Esophagus squamous epithelium (tissue), 5 donors: Measurements from ENCODE around the gene MID1. TPM values are rescaled to one million over a fixed set of nuclear protein-coding genes. Genes with fewer than 3 reads are reported as not detected.

ENCODE experiments used
- DNase-seq: peaks from one replicate; lab custom pipeline; 2025; lab: John Stamatoyannopoulos, UW
- H3K27ac ChIP-seq, 4 donors: fragments of 200-600 bp; sonication (generic); one replicate each; pipeline ENCODE4 v1.5.1; 2016 to 2019; ENCODE audit warnings: mild to moderate bottlenecking in 1 of 4
- H3K27me3 ChIP-seq, 4 donors: fragments of 200-600 bp; sonication (generic); 1 replicate in 3 of 4; 2 replicates in 1 of 4; pipeline versions ENCODE4 v1.5.1 to v1.6.0; 2017 to 2021; ENCODE audit warnings: antibody characterized with exemption in 1 of 4
- H3K36me3 ChIP-seq, 3 donors: fragments of 200-600 bp; sonication (generic); one replicate each; pipeline ENCODE4 v1.5.1; 2016 to 2019
- H3K4me1 ChIP-seq, 3 donors: fragments of 200-600 bp; sonication (generic); one replicate each; pipeline ENCODE4 v1.5.1; 2017 to 2019
- H3K4me3 ChIP-seq, 4 donors: fragments of 200-600 bp; sonication (generic); 1 replicate in 3 of 4; 2 replicates in 1 of 4; pipeline ENCODE4 v1.5.1; 2016 to 2019; ENCODE audit warnings: mild to moderate bottlenecking in 2 of 4, moderate library complexity in 1 of 4
- H3K9me3 ChIP-seq, 3 donors: fragments of 200-600 bp; sonication (generic); one replicate each; pipeline ENCODE4 v1.5.1; 2016 to 2019
- POLR2A ChIP-seq, 4 donors: fragments of 450-650 bp; IDR thresholded peaks; one replicate each; pipeline ENCODE4 v1.6.1; 2017; ENCODE audit warnings: antibody characterized with exemption in 4 of 4, mild to moderate bottlenecking in 4 of 4, moderate library complexity in 3 of 4
- WGBS, 2 donors: methylation state at CpG; one replicate each; pipeline ENCODE4 v1.1.5; 2018; 5-methylcytosine and 5-hydroxymethylcytosine counted together
- intact Hi-C: fragments of 100-400 bp; cut with DNase I; formaldehyde crosslinking; loops from one replicate; pipeline ENCODE4 v1.15.0; 2022
- small RNA-seq, 4 donors: library from RNA; depleted of rRNA; stranded (forward); fragments of <200 nt; gene quantifications; one replicate each; pipeline ENCODE3, GENCODE V24; 2016
- total RNA-seq, 4 donors: library from RNA; depleted of rRNA; stranded (reverse); fragments of >200 nt; gene quantifications; one replicate each; pipeline ENCODE4 v1.1.0, GENCODE V29; 2016
- TF ChIP-seq, protein P1 (sequence below), 6 experiments: fragments of 450-650 bp in 4 of 6; fragments of 200-600 bp in 2 of 6; sonication (generic) in 2 of 6; IDR thresholded peaks; one replicate each; pipeline ENCODE4 v1.5.1; 2016 to 2019; ENCODE audit warnings: antibody characterized with exemption in 6 of 6, mild to moderate bottlenecking in 4 of 6, moderate library complexity in 4 of 6
- donor health status: DM: yes; HTN: yes; CAD: no.

MID1 gene
- total RNA-seq, 4 donors from 2014 or later = 9.9 to 18.5 (median 14.7) TPM

DNA sequence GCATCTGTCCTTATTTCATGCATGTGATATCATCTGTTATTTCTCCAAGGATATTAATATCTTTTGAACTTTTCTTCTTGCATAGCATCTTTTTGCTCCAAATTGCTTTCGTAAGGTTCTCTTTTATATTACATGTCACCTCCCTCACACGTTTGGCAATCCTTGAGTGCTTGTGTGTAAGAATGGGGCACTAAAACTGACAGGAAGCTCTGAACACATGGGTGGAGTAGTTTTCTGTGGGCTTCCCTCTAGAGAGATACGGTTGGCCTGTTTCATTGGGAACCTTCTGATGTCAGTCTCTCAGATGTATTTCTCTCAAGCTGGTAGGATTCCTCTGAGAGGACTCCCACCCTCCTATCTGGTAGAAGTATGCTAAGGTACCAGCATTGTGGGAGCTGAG, 223.0 kb downstream of the MID1 start:
- WGBS, 2 donors = 49 to 56% methylated on average over 3 of the region's 3 CpGs
- no peaks in the 10 kb centered on the region for H3K36me3 ChIP-seq

GRCh38 chrX:10395643-10396042, 224.7 kb downstream of the MID1 start:
- H3K27me3 ChIP-seq = no peaks in the 10 kb centered on the region
- no peak overlapping the region for H3K27ac ChIP-seq
- H3K9me3 ChIP-seq = no peaks in the 10 kb centered on the region
- no peaks in the 10 kb centered on the region for H3K4me1 ChIP-seq
- no peak for DNase-seq
- TF ChIP-seq POLR2A (IDR thresholded peaks at IDR 0.05) = no peak
- TF ChIP-seq, protein P1, sequence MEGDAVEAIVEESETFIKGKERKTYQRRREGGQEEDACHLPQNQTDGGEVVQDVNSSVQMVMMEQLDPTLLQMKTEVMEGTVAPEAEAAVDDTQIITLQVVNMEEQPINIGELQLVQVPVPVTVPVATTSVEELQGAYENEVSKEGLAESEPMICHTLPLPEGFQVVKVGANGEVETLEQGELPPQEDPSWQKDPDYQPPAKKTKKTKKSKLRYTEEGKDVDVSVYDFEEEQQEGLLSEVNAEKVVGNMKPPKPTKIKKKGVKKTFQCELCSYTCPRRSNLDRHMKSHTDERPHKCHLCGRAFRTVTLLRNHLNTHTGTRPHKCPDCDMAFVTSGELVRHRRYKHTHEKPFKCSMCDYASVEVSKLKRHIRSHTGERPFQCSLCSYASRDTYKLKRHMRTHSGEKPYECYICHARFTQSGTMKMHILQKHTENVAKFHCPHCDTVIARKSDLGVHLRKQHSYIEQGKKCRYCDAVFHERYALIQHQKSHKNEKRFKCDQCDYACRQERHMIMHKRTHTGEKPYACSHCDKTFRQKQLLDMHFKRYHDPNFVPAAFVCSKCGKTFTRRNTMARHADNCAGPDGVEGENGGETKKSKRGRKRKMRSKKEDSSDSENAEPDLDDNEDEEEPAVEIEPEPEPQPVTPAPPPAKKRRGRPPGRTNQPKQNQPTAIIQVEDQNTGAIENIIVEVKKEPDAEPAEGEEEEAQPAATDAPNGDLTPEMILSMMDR (IDR thresholded peaks at IDR 0.05) = no peak
- H3K36me3 ChIP-seq = no peaks in the 10 kb centered on the region
- intact Hi-C loops = no loop called here
- H3K4me3 ChIP-seq = no peak overlapping the region
- 70 to 86% methylated on average over 6 of the region's 6 CpGs for WGBS, 2 donors

More for the DNA sequence above, 223.0 kb downstream of the MID1 start:
- Histone ChIP-seq H3K4me1 (no peaks in the 10 kb centered on the region), H3K4me3 (no peak overlapping the region), H3K9me3 (no peaks in the 10 kb centered on the region), H3K27ac (no peak overlapping the region), H3K27me3 (no peaks in the 10 kb centered on the region)
- TF ChIP-seq, protein P1 (IDR thresholded peaks at IDR 0.05) = no peak
- no peak for TF ChIP-seq POLR2A (IDR thresholded peaks at IDR 0.05)
- no peak for DNase-seq
- intact Hi-C loops = no loop called here

Small RNA genes within 50 kb of the gene (small RNA-seq; reads per million reads assigned to genes)
- 0 reads per million in 4 donors for gene RNU6-800P
